HTR-8/SVneo (cell line): ENCODE measurements around the gene SAXO2.
"Not testable (repeated sequence)": the region's sequence is repeated elsewhere in the genome, so short reads cannot be mapped to it uniquely, and the experiment has no call there.

Experiments used
- DNase-seq: peaks from one replicate; pipeline ENCODE4 v3.0.0; 2011; ENCODE audit warnings: low spot score, mixed read lengths; ENCODE audit not compliant: insufficient read length
- FAIRE-seq: peaks from 2 replicates; lab custom pipeline; 2011; peaks lifted over from hg19 to GRCh38; lab: Jason Lieb, UNC

The SAXO2 gene

DNA sequence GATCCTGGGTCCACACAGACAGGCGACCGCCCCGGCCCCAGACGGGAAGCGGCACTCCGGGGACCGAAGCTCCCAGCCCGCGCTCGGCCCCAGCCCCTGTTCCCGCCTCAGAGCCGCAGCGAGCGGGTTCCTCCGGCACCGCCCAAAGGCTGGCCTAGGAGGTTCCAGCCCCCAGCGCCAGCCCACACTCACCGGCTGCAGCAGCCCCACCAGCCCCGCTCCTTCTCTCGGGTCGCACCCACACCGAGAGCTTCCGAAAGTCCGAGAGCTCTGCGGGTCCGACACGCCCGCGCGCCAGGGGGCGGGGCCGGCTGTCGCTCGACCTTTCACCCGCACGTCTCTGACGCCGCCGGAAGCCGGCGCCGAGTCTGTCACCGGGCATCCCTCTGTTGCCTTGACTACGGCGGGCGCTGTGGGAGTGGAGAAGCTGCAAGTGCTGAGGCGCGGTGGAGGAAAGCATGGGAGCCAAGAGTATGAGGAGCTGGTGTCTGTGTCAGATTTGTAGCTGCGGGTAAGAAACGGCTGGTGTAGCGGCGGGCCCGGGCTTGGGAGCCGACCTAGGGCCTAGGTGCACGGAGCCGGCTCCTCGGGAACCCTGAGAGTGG, at the start of gene SAXO2, which contains the start of gene EFL1:
Gene SAXO2, plus strand, starts transcription at position 397 of the 605 bp plus-strand sequence. Its CDS starts 62 bp downstream, at position 459.
Gene EFL1, minus strand, starts transcription at position 313 of the 605 bp plus-strand sequence. CDS start 956 bp downstream, outside the sequence.
- FAIRE-seq, result no peak
- peak; percentile 73 for DNase-seq

- FAIRE-seq, DNase-seq: not testable (repeated sequence)
These were observed 46.5 kb upstream of the SAXO2 start for GRCh38 chr15:82216092-82216491.

- FAIRE-seq, DNase-seq: not testable (repeated sequence)
These were observed 41.1 kb upstream of the SAXO2 start for GRCh38 chr15:82221535-82221934.

GRCh38 chr15:82228750-82229149, 33.9 kb upstream of the SAXO2 start:
- FAIRE-seq, result no peak
- no peak for DNase-seq

GRCh38 chr15:82231233-82231632, 31.4 kb upstream of the SAXO2 start:
- DNase-seq (no peak), FAIRE-seq (no peak)

- DNase-seq, result no peak
These were observed 30.8 kb upstream of the SAXO2 start for GRCh38 chr15:82231842-82232241.

GRCh38 chr15:82237944-82238534, 24.6 kb upstream of the SAXO2 start:
- not testable (repeated sequence) for FAIRE-seq, DNase-seq

More at GRCh38 chr15:82231842-82232241, 30.8 kb upstream of the SAXO2 start:
- FAIRE-seq, result no peak

DNA sequence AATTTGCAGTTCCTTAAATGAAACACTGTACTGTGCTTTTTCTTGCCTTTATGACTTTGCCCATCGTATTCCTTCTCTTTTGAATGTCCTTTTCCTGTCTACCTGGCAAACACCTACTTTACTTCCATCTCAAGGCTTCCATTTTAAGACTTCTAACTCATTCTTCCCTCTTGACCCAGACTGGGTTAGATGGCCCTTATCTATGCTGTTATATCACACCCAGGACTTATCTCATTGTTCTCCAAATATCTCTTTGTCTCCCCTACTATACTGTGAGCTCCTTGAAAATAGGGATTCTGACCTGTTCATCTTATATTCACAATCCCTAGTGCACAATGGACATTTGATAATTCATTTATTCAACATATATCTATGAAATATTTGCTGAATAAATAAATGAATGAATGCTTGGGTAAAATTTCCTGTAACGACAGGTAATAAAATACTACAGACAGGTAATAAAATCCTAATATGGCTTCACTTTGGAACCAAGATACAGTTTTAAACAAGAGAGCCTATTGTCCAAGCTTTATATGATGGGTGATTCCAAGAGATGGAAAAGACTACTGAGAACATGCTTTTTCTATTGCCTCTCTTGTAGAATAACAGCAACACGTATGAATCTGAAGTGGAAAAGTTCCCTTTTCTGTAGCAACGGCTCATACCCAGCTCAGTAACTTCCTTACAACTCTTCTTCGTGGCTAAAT, 22.8 kb upstream of the SAXO2 start:
- DNase-seq (no peak), FAIRE-seq (no peak)

GRCh38 chr15:82241836-82242499, 20.6 kb upstream of the SAXO2 start:
- not testable (repeated sequence) for FAIRE-seq, DNase-seq

DNA sequence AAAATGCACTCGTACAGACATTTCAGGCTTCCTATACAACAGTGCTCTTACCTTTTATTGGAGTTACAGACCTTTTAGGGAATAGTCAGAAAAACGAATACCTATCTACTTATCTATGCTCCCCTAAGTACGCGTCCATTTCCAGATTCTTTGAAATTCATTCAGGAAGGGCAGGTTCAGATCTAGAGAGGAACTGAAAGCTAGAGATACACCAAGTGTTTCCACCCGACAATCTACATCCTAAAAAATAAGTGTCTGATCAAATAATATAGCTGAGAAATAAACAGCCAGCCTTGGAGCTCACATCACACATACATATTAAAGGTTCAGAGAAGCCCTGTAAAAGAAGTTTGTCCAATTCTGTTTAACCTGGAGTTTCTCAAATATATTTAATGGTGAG, 19.0 kb upstream of the SAXO2 start:
- not testable (repeated sequence) for FAIRE-seq, DNase-seq

- not testable (repeated sequence) for FAIRE-seq, DNase-seq
These were observed 16.7 kb upstream of the SAXO2 start for GRCh38 chr15:82245956-82246355.

- DNase-seq, FAIRE-seq: not testable (repeated sequence)
These were observed 14.4 kb upstream of the SAXO2 start for GRCh38 chr15:82248261-82248660.

DNA sequence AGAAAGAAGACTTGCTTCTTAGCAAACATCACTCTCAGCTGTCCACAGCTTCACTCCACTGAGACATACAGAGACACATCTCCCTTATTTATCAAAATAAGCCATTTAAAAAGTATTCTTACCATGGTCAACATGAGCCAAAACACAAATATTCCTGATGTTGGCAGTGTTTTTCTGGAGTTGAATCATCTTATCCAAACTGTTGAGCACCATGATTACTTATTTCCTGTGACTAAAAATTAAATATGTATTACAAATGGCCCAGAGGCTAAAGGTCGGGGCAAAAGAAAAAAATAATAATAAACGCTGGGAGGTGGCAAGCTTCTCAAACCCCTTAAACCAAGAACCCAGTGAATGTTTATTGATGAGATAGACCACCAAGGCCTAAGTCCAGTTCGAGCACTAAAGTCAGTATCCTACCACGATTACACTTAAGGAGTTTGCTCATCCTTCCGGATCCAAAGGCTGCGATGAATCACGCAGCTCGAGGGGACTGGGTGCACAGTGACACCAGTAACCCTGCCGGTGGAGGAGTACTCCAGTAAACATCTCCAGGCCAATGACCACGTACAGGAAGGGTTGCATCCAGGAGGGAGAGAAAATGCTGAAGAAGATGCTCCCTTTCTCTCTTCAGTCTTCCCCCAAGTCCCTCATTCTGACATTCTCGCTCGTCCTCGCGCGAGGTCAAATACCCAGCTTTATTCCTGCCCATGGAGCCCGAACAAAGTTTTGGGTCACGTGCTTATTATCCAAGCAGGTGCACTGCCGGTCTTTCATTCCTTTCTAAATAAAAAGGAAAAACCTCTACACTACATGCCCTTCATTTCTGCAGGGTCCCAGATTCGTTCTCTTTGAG, 824 bp upstream of the SAXO2 start:
- peak; percentile 32 for DNase-seq
- peak; percentile 78 for FAIRE-seq

DNA sequence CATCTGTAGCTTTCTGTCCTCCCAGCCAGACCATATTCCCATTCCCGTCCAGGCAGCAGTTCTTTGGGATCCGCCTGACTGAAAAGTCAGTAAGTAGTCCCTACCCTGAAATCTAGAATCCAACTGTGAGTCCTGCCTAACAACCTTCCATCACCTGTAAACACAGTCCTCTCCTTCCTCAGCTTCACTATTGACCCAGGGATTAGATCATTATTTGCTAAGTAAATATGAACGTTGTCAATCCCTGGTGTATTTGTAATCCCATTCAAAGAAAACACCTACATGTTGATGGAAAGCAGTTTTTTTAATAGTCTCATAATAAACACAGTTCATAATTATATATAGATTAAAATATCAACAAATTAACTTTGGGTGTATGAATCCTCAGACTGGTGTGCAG, 732 bp downstream of the SAXO2 start:
- DNase-seq (no peak), FAIRE-seq (no peak)

GRCh38 chr15:82267137-82267536, 4.5 kb downstream of the SAXO2 start:
- FAIRE-seq, DNase-seq: not testable (repeated sequence)

GRCh38 chr15:82268454-82268853, 5.8 kb downstream of the SAXO2 start:
- not testable (repeated sequence) for FAIRE-seq, DNase-seq

DNA sequence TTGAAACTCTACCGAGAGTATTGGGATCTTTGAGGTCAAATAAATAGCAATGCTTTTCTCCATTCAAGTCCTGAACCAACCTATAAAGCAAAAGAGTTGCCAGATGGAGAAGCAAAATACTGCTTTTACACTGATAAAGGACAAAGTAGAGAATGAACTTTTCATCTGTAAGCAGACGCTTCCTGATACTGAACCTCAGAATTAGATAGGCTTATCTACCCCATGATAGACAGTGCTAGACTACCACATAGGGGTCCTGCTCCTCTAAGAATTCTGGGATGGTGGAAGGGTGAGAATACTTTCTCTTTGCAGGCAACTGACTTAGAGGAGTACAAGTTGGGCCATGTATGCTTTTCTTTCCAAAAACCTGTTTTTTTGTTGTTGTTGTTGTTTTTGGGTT, 9.5 kb downstream of the SAXO2 start:
- DNase-seq (no peak), FAIRE-seq (no peak)

- DNase-seq (no peak), FAIRE-seq (no peak)
These were observed 12.8 kb downstream of the SAXO2 start for GRCh38 chr15:82275410-82275809.

GRCh38 chr15:82281276-82281675, 18.7 kb downstream of the SAXO2 start:
- not testable (repeated sequence) for FAIRE-seq, DNase-seq
